NT2/D1 (cell line): ENCODE measurements around the gene GPR18.

ENCODE experiments used
- DNase-seq: peaks from one replicate; pipeline ENCODE4 v3.0.0-alpha.2; 2011; ENCODE audit warnings: low read depth, low spot score
- H3K27me3 ChIP-seq: 2 replicates; pipeline ENCODE4 v1.6.0; 2011; ENCODE audit warnings: mild to moderate bottlenecking; ENCODE audit not compliant: insufficient read length, insufficient read depth
- H3K36me3 ChIP-seq: 2 replicates; pipeline ENCODE4 v1.6.1; 2011; ENCODE audit warnings: mild to moderate bottlenecking, low read length, mixed read lengths; ENCODE audit not compliant: insufficient read depth, insufficient read length
- H3K4me1 ChIP-seq: 2 replicates; pipeline ENCODE4 v1.5.1; 2011; ENCODE audit not compliant: insufficient read depth, insufficient read length
- H3K4me3 ChIP-seq: 2 replicates; pipeline ENCODE4 v1.5.1; 2011; ENCODE audit warnings: low read depth; ENCODE audit not compliant: insufficient read length
- H3K9ac ChIP-seq: 2 replicates; pipeline ENCODE4 v1.6.0; 2011; ENCODE audit warnings: low read depth; ENCODE audit not compliant: insufficient read length
- H3K9me3 ChIP-seq: 2 replicates; pipeline ENCODE4 v1.5.1; 2011; ENCODE audit warnings: mild to moderate bottlenecking, low read length; ENCODE audit not compliant: insufficient read depth
- SUZ12 ChIP-seq: IDR thresholded peaks from 2 replicates; pipeline ENCODE4 v1.6.1; 2011; ENCODE audit not compliant: insufficient read length, insufficient read depth; ENCODE audit errors: extremely low read depth
- YY1 ChIP-seq: IDR thresholded peaks from 2 replicates; pipeline ENCODE4 v1.6.1; 2011; ENCODE audit not compliant: insufficient read length, insufficient read depth
- ZNF274 ChIP-seq: IDR thresholded peaks from 2 replicates; pipeline ENCODE4 v1.6.1; 2011; ENCODE audit warnings: mild to moderate bottlenecking, low read depth, low read length

The GPR18 gene

GRCh38 chr13:99265162-99265800 is 7.1 kb upstream of the GPR18 start:
- Histone ChIP-seq H3K4me1 (no peaks in the 10 kb centered on the region), H3K4me3 (no peak overlapping the region), H3K27me3 (no peaks in the 10 kb centered on the region), H3K9me3 (no peaks in the 10 kb centered on the region), H3K36me3 (peaks cover 6% of the 10 kb centered on the region), H3K9ac (no peak overlapping the region)
- TF ChIP-seq ZNF274 (no peak), YY1 (no peak), SUZ12 (no peak)
- DNase-seq: no peak

- TF ChIP-seq YY1: no peak
- TF ChIP-seq ZNF274: no peak
- no peak for TF ChIP-seq SUZ12
- no peak for DNase-seq
- H3K9ac ChIP-seq: no peak overlapping the region
- peaks cover 9% of the 10 kb centered on the region for H3K36me3 ChIP-seq
- H3K4me3 ChIP-seq: no peak overlapping the region
- H3K27me3 ChIP-seq: no peaks in the 10 kb centered on the region
- H3K9me3 ChIP-seq: no peaks in the 10 kb centered on the region
- no peaks in the 10 kb centered on the region for H3K4me1 ChIP-seq
These were observed 5.9 kb upstream of the GPR18 start for GRCh38 chr13:99264051-99264450.

DNA sequence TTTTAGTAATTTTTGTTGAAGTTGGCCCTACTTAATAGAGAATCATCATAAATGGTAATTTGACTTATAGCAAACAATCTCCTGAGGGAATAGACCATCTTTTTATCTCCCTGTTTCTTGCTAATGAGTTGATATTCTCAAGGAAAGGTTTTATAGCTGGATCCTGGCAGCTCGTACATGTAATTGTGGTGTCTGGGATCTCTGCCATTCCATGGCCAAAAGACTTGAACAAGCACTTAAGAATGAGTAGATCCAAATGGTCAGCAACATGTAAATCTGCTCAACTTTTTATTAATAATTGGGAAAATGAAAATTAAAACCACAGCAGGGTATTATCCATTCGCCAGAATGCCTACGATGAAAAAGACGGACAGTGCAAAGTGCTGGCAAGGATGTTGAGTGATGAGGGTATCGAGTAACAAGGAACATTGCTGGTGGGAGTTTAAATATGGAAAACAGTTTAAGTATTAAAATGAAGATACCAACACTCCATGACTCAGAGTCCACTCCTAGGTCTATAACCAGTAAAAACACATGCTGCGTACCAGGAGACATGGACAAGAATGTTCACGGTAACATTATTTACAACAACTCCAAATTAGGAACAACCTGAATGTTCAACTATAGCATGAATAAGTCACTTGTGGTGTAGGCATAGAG is 5.1 kb upstream of the GPR18 start:
- no peak overlapping the region for H3K4me3 ChIP-seq
- no peaks in the 10 kb centered on the region for H3K4me1 ChIP-seq
- no peak for DNase-seq
- no peak overlapping the region for H3K9ac ChIP-seq
- peaks cover 9% of the 10 kb centered on the region for H3K36me3 ChIP-seq
- TF ChIP-seq YY1 (no peak), ZNF274 (no peak), SUZ12 (no peak)
- no peaks in the 10 kb centered on the region for H3K27me3 ChIP-seq
- no peaks in the 10 kb centered on the region for H3K9me3 ChIP-seq

GRCh38 chr13:99261059-99261458 is 2.9 kb upstream of the GPR18 start:
- DNase-seq: no peak
- Histone ChIP-seq H3K36me3 (peaks cover 5% of the 10 kb centered on the region), H3K4me1 (no peaks in the 10 kb centered on the region)

DNA sequence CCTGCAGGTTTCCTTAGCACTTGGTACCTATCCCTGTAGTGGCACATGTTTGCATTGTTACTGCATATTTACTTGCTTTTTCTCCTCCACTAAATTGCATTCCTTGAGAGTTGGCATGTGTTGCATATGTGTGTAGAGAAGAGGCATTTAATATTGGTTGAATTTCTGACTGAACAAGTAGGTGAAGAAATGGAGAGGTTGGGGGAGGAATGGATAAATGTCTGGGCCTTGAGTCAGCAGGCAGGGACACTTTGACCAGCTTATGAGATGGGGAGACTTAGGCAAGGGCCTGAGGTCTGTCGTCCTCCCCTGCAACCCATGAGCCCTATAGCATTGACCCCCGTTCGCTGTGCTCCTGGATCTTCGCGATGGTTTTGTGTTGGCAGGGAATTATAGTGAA is 2.0 kb upstream of the GPR18 start:
- no peaks in the 10 kb centered on the region for H3K9me3 ChIP-seq
- no peak overlapping the region for H3K4me3 ChIP-seq
- no peak overlapping the region for H3K9ac ChIP-seq
- no peaks in the 10 kb centered on the region for H3K4me1 ChIP-seq
- DNase-seq: no peak
- no peaks in the 10 kb centered on the region for H3K27me3 ChIP-seq
- peaks cover 7% of the 10 kb centered on the region for H3K36me3 ChIP-seq
- TF ChIP-seq YY1: no peak
- TF ChIP-seq ZNF274: no peak
- TF ChIP-seq SUZ12: no peak

More at GRCh38 chr13:99261059-99261458, 2.9 kb upstream of the GPR18 start:
- H3K4me3 ChIP-seq: no peak overlapping the region
- H3K9me3 ChIP-seq: no peaks in the 10 kb centered on the region
- H3K27me3 ChIP-seq: no peaks in the 10 kb centered on the region
- TF ChIP-seq SUZ12 (no peak), ZNF274 (no peak)
- H3K9ac ChIP-seq: no peak overlapping the region

- H3K9me3 ChIP-seq: no peaks in the 10 kb centered on the region
- H3K27me3 ChIP-seq: no peaks in the 10 kb centered on the region
- H3K9ac ChIP-seq: no peak overlapping the region
- peaks cover 14% of the 10 kb centered on the region for H3K36me3 ChIP-seq
- DNase-seq: no peak
- no peaks in the 10 kb centered on the region for H3K4me1 ChIP-seq
- no peak overlapping the region for H3K4me3 ChIP-seq
- no peak for TF ChIP-seq SUZ12
- TF ChIP-seq ZNF274: no peak
- TF ChIP-seq YY1: no peak
These were observed 767 bp upstream of the GPR18 start for GRCh38 chr13:99258946-99259345.

GRCh38 chr13:99257291-99257690 is 888 bp downstream of the GPR18 start:
- no peak overlapping the region for H3K9ac ChIP-seq
- no peaks in the 10 kb centered on the region for H3K4me1 ChIP-seq
- H3K27me3 ChIP-seq: no peaks in the 10 kb centered on the region
- H3K9me3 ChIP-seq: no peaks in the 10 kb centered on the region
- no peak for TF ChIP-seq ZNF274
- no peak for TF ChIP-seq YY1
- TF ChIP-seq SUZ12: no peak
- H3K4me3 ChIP-seq: no peak overlapping the region
- peaks cover 14% of the 10 kb centered on the region for H3K36me3 ChIP-seq
- no peak for DNase-seq
